SK-N-SH (cell line): Measurements from ENCODE around the gene SIX2. TPM values are rescaled to one million over a fixed set of nuclear protein-coding genes. Genes with fewer than 3 reads are reported as not detected.

ENCODE experiments used
- CTCF ChIA-PET: fragments of 300-600, 350-600 bp; formaldehyde crosslinking; extraction: SDS; loops from one replicate; lab custom pipeline; 2021; lab: Yijun Ruan, JAX
- POLR2A ChIA-PET: fragments of 350-600 bp; sonication (Branson Sonifier 250); formaldehyde crosslinking; extraction: SDS; loops from one replicate; lab custom pipeline; 2020; ENCODE audit warnings: antibody characterized with exemption, inconsistent platforms; lab: Yijun Ruan, JAX
- DNase-seq: peaks from one replicate; pipeline ENCODE4 v3.0.0; 2012
- H2AFZ ChIP-seq: fragments of 200-600 bp; sonication (generic); 2 replicates; pipeline ENCODE4 v1.8.1; 2016; ENCODE audit warnings: antibody characterized with exemption, mild to moderate bottlenecking, low read depth
- H3F3A ChIP-seq: fragments of 200-600 bp; sonication (generic); replicated peaks from 2 replicates; pipeline ENCODE3; 2016; ENCODE audit warnings: antibody characterized with exemption, mild to moderate bottlenecking; ENCODE audit not compliant: insufficient read depth
- H3K27ac ChIP-seq, 2 experiments: fragments of 200-500 bp in 1 of 2; fragments of 200-600 bp in 1 of 2; sonication (Bioruptor generic) in 1 of 2; sonication (generic), shearing (Covaris generic) in 1 of 2; 2 replicates each; pipeline versions ENCODE4 v1.5.1 to v1.6.1; 2014 to 2016; ENCODE audit warnings: low read depth in 2 of 2, inconsistent platforms in 1 of 2, low read length in 1 of 2, mild to moderate bottlenecking in 1 of 2, mixed read lengths in 1 of 2
- H3K27me3 ChIP-seq: fragments of 200-600 bp; sonication (generic), shearing (Covaris generic); 2 replicates; pipeline ENCODE4 v1.6.1; 2016; ENCODE audit warnings: mixed run types; ENCODE audit not compliant: insufficient read depth
- H3K36me3 ChIP-seq, 2 experiments: fragments of 200-500 bp in 1 of 2; fragments of 200-600 bp in 1 of 2; sonication (Bioruptor generic) in 1 of 2; sonication (generic) in 1 of 2; replicated peaks in 1 of 2; 2 replicates each; pipeline versions ENCODE3 to v1.5.1; 2014 to 2016; ENCODE audit warnings: low read length in 1 of 2, mild to moderate bottlenecking in 1 of 2; ENCODE audit not compliant: insufficient read depth in 2 of 2, control insufficient read depth in 1 of 2
- H3K4me1 ChIP-seq, 2 experiments: fragments of 200-500 bp in 1 of 2; fragments of 200-600 bp in 1 of 2; sonication (Bioruptor generic) in 1 of 2; sonication (generic), shearing (Covaris generic) in 1 of 2; 2 replicates each; pipeline versions ENCODE4 v1.5.1 to v1.6.1; 2014 to 2016; ENCODE audit warnings: low read depth in 1 of 2, low read length in 1 of 2, mixed run types in 1 of 2; ENCODE audit not compliant: insufficient read depth in 2 of 2, control insufficient read depth in 1 of 2
- H3K4me2 ChIP-seq: fragments of 200-600 bp; sonication (generic), shearing (Covaris generic); 2 replicates; pipeline ENCODE4 v1.6.1; 2017; ENCODE audit warnings: mixed run types
- H3K4me3 ChIP-seq, 2 experiments: fragments of 200-500 bp in 1 of 2; fragments of 200-600 bp in 1 of 2; sonication (Bioruptor generic) in 1 of 2; sonication (generic), shearing (Covaris generic) in 1 of 2; 2 replicates each; pipeline versions ENCODE4 v1.5.1 to v1.8.1; 2014 to 2016; ENCODE audit warnings: low read depth in 2 of 2, inconsistent platforms in 1 of 2, low read length in 1 of 2, mild to moderate bottlenecking in 1 of 2, mixed read lengths in 1 of 2, moderate library complexity in 1 of 2
- H3K79me2 ChIP-seq: fragments of 200-600 bp; sonication (generic); 2 replicates; pipeline ENCODE4 v1.8.1; 2017; ENCODE audit warnings: mild to moderate bottlenecking; ENCODE audit not compliant: insufficient read depth
- H3K9ac ChIP-seq: fragments of 200-600 bp; sonication (generic); 2 replicates; pipeline ENCODE4 v1.6.1; 2017; ENCODE audit warnings: mixed run types
- H3K9me2 ChIP-seq: fragments of 200-600 bp; sonication (generic); 2 replicates; pipeline ENCODE4 v1.6.1; 2017; ENCODE audit warnings: mixed run types
- H3K9me3 ChIP-seq: fragments of 200-600 bp; sonication (generic); 2 replicates; pipeline ENCODE4 v1.6.1; 2017; ENCODE audit warnings: mixed run types, mild to moderate bottlenecking, moderate library complexity
- H4K20me1 ChIP-seq: fragments of 200-600 bp; sonication (generic); 2 replicates; pipeline ENCODE4 v1.6.1; 2017; ENCODE audit warnings: mild to moderate bottlenecking, mixed run types; ENCODE audit not compliant: insufficient read depth
- EP300 ChIP-seq, 2 experiments: IDR thresholded peaks; 2 replicates each; pipeline versions ENCODE4 v1.4.0 to v1.6.1; 2012; ENCODE audit warnings: borderline replicate concordance in 1 of 2, low read depth in 1 of 2, low read length in 1 of 2
- FOXM1 ChIP-seq: IDR thresholded peaks from 2 replicates; pipeline ENCODE4 v1.4.0; 2012; ENCODE audit warnings: low read depth, mild to moderate bottlenecking
- JUND ChIP-seq: IDR thresholded peaks from 2 replicates; pipeline ENCODE4 v1.4.0; 2012
- NRF1 ChIP-seq: IDR thresholded peaks from 2 replicates; pipeline ENCODE4 v1.6.1; 2012; ENCODE audit warnings: low read depth, mild to moderate bottlenecking, low read length
- POLR2AphosphoS5 ChIP-seq: IDR thresholded peaks from 2 replicates; pipeline ENCODE4 v1.6.1; 2012; ENCODE audit warnings: low read depth, low read length
- RAD21 ChIP-seq: IDR thresholded peaks from 2 replicates; pipeline ENCODE4 v1.6.1; 2012; ENCODE audit warnings: mild to moderate bottlenecking, low read length
- RFX5 ChIP-seq: IDR thresholded peaks from 2 replicates; pipeline ENCODE4 v1.6.1; 2012; ENCODE audit warnings: mild to moderate bottlenecking, improper control_type of control experiment, low read length
- RXRA ChIP-seq: IDR thresholded peaks from 2 replicates; pipeline ENCODE4 v1.4.0; 2012; ENCODE audit warnings: low read depth, mild to moderate bottlenecking, borderline replicate concordance
- TCF12 ChIP-seq: IDR thresholded peaks from 2 replicates; pipeline ENCODE4 v1.4.0; 2012
- WGBS: methylation state at CpG from one replicate; pipeline ENCODE4 v1.1.6; 2017; ENCODE audit warnings: low lambda C conversion rate; 5-methylcytosine and 5-hydroxymethylcytosine counted together
- polyA plus RNA-seq, 3 experiments: library from polyadenylated mRNA; depleted of rRNA; stranded (reverse); fragments of >200 nt; gene quantifications; 2 replicates each; pipeline ENCODE4 v1.2.3, GENCODE V29; 2012
- TF ChIP-seq, protein P1 (sequence below): IDR thresholded peaks from 2 replicates; pipeline ENCODE4 v1.6.1; 2012; ENCODE audit warnings: mild to moderate bottlenecking, low read depth, low read length, moderate library complexity
- TF ChIP-seq, protein P2 (sequence below): IDR thresholded peaks from 2 replicates; pipeline ENCODE4; 2012
- TF ChIP-seq, protein P3 (sequence below): fragments of 150-350 bp; IDR thresholded peaks from 2 replicates; pipeline ENCODE4 v1.6.1; 2016; ENCODE audit warnings: mild to moderate bottlenecking, low read depth, low read length
- TF ChIP-seq, protein P4 (sequence below): fragments of 200-600 bp; sonication (generic); IDR thresholded peaks from 2 replicates; pipeline ENCODE4 v1.6.1; 2017; ENCODE audit warnings: antibody characterized with exemption, mild to moderate bottlenecking, moderate library complexity

Gene SIX2
- polyA plus RNA-seq, 1 of the 3 experiments (the other 2 are of a cell fraction): 0.76 TPM

DNA sequence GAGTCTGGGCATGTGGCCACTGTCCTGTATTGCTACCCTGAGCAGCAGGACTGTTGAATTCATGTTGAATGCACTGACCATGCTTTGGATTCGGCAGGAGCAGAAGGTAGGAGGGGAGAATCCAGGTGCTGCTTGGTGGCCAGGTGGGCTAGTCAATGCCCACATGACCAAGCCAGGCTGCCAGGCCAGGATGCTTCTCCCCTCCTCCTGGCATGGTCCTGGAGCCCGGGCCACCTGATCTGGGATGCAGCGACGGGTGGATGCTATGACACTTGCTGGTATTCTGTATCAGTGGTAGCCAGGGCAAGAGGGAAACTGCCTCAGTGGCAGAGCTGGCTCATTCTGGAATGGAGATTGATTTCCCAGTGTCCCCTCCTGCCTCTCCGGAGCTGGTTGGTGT lies 14.8 kb upstream of the SIX2 start:
- Histone ChIP-seq H3K27me3 (no peaks in the 10 kb centered on the region), H3K36me3 (no peaks in the 10 kb centered on the region), H3K4me1 (no peaks in the 10 kb centered on the region; a peak in 1 of 4 replicates), H3K9ac (no peak overlapping the region), H3F3A (no peaks in the 10 kb centered on the region), H3K4me3 (no peak overlapping the region), H3K9me2 (no peaks in the 10 kb centered on the region), H3K27ac (no peak overlapping the region), H3K4me2 (no peak overlapping the region), H3K79me2 (no peaks in the 10 kb centered on the region), H2AFZ (no peak overlapping the region), H4K20me1 (no peaks in the 10 kb centered on the region), H3K9me3 (no peaks in the 10 kb centered on the region)
- TF ChIP-seq EP300 (IDR thresholded peaks at IDR 0.05; ENCODE audit: borderline replicate concordance in 1 of 2, low read depth in 1 of 2, low read length in 1 of 2) (no peak), FOXM1 (no peak), JUND (no peak), RXRA (no peak), NRF1 (no peak), POLR2AphosphoS5 (no peak), TCF12 (no peak), RAD21 (no peak), RFX5 (no peak)
- TF ChIP-seq, protein P1, sequence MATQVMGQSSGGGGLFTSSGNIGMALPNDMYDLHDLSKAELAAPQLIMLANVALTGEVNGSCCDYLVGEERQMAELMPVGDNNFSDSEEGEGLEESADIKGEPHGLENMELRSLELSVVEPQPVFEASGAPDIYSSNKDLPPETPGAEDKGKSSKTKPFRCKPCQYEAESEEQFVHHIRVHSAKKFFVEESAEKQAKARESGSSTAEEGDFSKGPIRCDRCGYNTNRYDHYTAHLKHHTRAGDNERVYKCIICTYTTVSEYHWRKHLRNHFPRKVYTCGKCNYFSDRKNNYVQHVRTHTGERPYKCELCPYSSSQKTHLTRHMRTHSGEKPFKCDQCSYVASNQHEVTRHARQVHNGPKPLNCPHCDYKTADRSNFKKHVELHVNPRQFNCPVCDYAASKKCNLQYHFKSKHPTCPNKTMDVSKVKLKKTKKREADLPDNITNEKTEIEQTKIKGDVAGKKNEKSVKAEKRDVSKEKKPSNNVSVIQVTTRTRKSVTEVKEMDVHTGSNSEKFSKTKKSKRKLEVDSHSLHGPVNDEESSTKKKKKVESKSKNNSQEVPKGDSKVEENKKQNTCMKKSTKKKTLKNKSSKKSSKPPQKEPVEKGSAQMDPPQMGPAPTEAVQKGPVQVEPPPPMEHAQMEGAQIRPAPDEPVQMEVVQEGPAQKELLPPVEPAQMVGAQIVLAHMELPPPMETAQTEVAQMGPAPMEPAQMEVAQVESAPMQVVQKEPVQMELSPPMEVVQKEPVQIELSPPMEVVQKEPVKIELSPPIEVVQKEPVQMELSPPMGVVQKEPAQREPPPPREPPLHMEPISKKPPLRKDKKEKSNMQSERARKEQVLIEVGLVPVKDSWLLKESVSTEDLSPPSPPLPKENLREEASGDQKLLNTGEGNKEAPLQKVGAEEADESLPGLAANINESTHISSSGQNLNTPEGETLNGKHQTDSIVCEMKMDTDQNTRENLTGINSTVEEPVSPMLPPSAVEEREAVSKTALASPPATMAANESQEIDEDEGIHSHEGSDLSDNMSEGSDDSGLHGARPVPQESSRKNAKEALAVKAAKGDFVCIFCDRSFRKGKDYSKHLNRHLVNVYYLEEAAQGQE: no peak
- TF ChIP-seq, protein P2, sequence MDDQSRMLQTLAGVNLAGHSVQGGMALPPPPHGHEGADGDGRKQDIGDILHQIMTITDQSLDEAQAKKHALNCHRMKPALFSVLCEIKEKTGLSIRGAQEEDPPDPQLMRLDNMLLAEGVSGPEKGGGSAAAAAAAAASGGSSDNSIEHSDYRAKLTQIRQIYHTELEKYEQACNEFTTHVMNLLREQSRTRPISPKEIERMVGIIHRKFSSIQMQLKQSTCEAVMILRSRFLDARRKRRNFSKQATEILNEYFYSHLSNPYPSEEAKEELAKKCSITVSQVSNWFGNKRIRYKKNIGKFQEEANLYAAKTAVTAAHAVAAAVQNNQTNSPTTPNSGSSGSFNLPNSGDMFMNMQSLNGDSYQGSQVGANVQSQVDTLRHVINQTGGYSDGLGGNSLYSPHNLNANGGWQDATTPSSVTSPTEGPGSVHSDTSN: no peak
- TF ChIP-seq, protein P3, sequence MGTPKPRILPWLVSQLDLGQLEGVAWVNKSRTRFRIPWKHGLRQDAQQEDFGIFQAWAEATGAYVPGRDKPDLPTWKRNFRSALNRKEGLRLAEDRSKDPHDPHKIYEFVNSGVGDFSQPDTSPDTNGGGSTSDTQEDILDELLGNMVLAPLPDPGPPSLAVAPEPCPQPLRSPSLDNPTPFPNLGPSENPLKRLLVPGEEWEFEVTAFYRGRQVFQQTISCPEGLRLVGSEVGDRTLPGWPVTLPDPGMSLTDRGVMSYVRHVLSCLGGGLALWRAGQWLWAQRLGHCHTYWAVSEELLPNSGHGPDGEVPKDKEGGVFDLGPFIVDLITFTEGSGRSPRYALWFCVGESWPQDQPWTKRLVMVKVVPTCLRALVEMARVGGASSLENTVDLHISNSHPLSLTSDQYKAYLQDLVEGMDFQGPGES: no peak
- TF ChIP-seq, protein P4, sequence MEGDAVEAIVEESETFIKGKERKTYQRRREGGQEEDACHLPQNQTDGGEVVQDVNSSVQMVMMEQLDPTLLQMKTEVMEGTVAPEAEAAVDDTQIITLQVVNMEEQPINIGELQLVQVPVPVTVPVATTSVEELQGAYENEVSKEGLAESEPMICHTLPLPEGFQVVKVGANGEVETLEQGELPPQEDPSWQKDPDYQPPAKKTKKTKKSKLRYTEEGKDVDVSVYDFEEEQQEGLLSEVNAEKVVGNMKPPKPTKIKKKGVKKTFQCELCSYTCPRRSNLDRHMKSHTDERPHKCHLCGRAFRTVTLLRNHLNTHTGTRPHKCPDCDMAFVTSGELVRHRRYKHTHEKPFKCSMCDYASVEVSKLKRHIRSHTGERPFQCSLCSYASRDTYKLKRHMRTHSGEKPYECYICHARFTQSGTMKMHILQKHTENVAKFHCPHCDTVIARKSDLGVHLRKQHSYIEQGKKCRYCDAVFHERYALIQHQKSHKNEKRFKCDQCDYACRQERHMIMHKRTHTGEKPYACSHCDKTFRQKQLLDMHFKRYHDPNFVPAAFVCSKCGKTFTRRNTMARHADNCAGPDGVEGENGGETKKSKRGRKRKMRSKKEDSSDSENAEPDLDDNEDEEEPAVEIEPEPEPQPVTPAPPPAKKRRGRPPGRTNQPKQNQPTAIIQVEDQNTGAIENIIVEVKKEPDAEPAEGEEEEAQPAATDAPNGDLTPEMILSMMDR: no peak
- DNase-seq: no peak
- POLR2A ChIA-PET: no interaction called here
- CTCF ChIA-PET: interaction anchor here (1.1 to 12.5 kb wide), 4 partner anchors 13 to 470 kb away, joined by 3 to 112 read pairs (median 16); partner anchors contain the start of gene SIX2
- 94% methylated on average over 5 of the region's 5 CpGs for WGBS
